ENCODE results near the gene CCDC148.

The CCDC148 gene

DNA sequence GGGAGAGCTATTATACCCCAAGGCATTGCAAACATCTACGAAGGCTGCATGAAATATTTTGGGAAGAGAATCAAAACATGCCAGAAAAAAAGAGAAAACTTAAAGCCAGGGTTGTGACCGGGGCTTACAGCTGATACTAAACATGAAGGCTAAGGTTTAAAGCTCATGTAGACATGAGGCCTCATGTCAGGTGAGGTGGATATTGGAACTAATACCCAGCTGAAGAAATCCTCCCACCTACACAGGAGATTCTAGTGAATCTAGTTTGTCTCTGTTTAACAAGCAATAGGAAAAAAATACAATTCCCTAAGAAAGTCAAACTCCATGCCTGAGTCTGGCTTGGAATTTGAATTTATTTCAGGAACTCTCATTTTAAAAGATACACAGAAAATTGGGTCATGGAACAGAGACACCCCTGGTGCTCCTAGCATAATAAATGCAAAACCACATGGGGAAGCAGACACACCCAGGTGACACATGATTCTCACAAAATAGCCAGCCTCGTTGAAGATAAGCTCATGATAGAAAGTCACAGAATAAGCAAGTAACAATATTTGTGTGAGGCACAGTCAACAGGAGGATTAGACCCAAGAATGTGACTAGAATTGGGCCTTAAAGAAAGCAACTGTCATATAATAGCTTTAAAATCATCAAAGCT lies 312.7 kb downstream of the CCDC148 start:
- H3K4me3 ChIP-seq (ENCODE audit: low read length): no peak overlapping the region
- no peak for DNase-seq (ENCODE audit: low read depth, low spot score)

DNA sequence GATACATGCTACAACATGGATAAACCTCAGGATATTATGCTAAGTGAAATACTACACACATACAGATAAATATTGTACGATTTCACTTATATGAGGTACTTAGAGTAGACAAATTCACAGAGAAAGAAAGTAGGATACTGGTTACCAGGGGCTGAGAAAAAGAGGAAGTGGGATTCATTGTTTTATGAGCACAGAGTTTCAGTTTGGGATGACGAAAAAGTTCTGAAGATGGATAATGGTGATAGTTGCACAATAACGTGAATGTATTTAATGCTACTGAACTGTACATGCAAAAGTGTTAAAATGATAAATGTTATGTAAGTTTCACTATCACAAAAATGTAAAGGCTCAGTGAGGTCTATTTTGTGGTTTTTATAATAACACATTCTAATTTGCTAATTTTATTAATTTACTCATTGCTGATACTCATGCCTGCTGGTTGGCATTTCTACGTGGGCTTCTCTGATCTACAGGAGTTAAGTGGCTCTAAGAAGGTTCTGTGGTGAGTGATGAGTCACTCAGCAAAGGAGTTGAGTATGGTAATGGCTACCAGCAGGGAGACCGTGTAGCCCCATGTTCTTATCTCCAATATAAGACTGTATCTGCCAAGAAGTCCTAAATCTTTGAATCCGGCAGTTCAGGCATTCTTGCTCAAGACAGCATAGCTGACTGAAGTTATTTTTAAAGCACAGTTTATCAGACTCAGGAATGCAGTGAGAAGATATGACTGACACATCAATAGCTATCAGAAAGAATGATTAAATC lies 313.8 kb downstream of the CCDC148 start:
- no peak for DNase-seq (ENCODE audit: low read depth, low spot score)
- no peak overlapping the region for H3K4me3 ChIP-seq (ENCODE audit: low read length)

- no peak for DNase-seq (ENCODE audit: low read depth, low spot score)
- no peak overlapping the region for H3K4me3 ChIP-seq (ENCODE audit: low read length)
Observed at GRCh38 chr2:158142165-158142564, 314.4 kb downstream of the CCDC148 start.

DNA sequence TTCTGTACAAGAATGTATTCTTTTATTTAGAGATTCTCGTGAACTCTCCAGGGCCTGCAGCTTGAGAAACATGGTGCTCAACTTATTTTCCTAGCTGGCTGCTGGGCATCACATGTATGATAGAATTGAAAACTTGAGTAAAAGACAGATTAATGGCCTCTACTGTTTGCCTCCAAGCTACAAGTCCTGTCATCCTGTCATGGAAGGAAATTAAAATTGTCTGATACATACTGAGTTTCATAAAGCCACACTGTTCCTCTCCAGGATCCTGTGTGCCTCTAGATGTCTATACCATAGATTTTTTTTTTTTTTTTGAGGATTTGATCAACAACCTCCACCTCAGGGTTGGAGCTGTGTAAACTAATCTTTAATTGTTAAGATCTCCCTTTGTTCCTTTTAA lies 316.4 kb downstream of the CCDC148 start:
- no peak for DNase-seq (ENCODE audit: low read depth, low spot score)

DNA sequence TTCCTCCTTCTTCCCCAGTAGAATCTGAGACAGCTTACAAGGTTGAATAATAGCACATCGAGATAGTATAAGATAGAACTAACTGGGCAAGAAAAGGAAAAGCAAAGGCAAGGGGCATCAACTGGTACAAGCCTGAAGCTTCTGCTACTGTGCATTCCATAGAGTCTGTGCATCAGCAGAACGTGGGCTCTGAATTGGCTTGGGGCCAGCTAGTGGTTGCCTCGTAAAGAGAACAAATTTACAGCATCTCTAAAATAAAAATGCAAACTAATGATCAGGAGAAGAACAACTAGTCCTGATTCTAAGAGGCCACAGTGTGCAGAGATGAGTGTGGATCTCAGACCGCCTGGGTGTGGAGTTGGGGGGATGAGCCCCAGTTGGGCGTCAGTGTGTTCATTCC lies 318.3 kb downstream of the CCDC148 start:
- no peak overlapping the region for H3K4me3 ChIP-seq (ENCODE audit: low read length)
- DNase-seq (ENCODE audit: low read depth, low spot score): no peak

More for the DNA sequence above, 316.4 kb downstream of the CCDC148 start:
- no peak overlapping the region for H3K4me3 ChIP-seq (ENCODE audit: low read length)

- H3K4me3 ChIP-seq (ENCODE audit: low read length): no peak overlapping the region
- DNase-seq (ENCODE audit: low read depth, low spot score): no peak
Observed at GRCh38 chr2:158135096-158135495, 321.5 kb downstream of the CCDC148 start.

DNA sequence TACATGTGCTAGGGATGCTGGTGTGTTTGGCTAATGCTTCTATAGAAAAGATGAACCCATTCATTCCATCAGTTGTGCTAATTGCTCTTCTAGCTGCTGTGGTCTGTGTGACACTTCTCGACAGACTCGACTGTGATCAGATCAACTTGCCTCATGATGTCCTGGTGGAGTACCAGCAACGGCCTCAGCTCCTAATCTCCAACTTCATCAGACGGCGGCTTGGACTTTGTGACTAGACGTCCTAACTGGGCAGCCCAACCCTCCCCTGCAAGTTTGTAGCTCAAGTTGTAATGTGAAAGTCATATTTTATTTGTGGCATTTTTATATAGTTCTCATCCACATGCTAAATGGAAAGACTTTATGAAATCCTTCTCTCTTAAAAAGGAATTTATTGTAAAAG lies 321.9 kb downstream of the CCDC148 start:
- DNase-seq (ENCODE audit: low read depth, low spot score): no peak
- H3K4me3 ChIP-seq (ENCODE audit: low read length): no peak overlapping the region

- H3K4me3 ChIP-seq (ENCODE audit: low read length): no peak overlapping the region
- no peak for DNase-seq (ENCODE audit: low read depth, low spot score)
Observed at GRCh38 chr2:158134055-158134454, 322.5 kb downstream of the CCDC148 start.

DNA sequence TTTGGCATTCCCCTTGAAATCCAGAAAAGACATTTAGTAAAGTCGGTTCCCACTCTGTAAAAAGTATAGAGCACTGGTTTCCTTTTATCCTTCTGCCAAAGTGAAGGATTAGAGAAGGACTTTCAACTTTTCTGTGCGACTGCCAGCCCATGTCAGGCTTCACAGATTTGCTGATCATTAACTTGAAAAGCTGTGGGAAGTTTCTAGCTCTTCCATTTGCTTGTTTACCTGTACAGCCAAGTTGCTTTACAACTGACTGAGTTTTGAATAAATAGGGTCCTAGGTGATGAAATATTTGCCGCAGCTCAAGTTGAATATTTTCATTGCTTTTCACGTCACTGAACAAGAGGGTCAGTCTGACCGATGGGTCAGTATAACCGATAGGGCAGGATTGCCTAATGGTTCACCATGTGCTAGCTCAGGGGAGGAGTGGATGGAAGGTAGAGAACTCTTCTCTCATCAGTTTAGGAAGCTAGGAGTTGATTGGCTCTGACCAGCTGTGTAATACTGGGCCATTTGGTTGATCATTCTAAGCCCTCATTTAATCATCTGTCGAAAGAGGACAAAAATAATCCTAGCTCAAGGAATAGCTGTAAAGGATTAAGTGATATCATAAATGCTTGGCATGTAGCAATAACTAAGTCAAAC lies 324.5 kb downstream of the CCDC148 start:
- no peak for DNase-seq (ENCODE audit: low read depth, low spot score)
- H3K4me3 ChIP-seq (ENCODE audit: low read length): no peak overlapping the region

DNA sequence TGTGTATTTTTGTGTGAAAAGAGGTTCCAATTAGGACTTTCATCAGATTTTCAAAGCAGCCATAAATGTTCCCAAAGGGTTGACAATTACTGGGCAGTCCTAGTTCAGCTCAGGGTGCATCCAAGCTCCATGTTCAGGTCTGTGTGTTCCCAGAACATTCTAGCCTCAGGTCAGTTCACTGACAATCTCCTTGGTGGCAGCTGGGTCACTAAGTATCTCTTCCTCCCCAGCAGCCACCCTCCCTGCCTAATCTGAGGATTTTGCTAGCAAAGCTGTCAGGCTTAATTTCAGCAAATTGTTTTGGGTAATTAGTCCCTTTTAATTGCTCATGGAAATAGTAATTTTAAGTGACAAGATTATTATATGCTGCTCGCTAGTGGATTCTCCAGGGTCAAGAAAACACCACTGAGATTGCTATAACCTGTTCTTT lies 325.1 kb downstream of the CCDC148 start:
- no peak overlapping the region for H3K4me3 ChIP-seq (ENCODE audit: low read length)

GRCh38 chr2:158130832-158131473 lies 325.6 kb downstream of the CCDC148 start:
- no peak for DNase-seq (ENCODE audit: low read depth, low spot score)
- H3K4me3 ChIP-seq (ENCODE audit: low read length): no peak overlapping the region

More for the DNA sequence above, 325.1 kb downstream of the CCDC148 start:
- DNase-seq (ENCODE audit: low read depth, low spot score): no peak

- no peak for DNase-seq (ENCODE audit: low read depth, low spot score)
Observed at GRCh38 chr2:158129037-158129436, 327.5 kb downstream of the CCDC148 start.

DNA sequence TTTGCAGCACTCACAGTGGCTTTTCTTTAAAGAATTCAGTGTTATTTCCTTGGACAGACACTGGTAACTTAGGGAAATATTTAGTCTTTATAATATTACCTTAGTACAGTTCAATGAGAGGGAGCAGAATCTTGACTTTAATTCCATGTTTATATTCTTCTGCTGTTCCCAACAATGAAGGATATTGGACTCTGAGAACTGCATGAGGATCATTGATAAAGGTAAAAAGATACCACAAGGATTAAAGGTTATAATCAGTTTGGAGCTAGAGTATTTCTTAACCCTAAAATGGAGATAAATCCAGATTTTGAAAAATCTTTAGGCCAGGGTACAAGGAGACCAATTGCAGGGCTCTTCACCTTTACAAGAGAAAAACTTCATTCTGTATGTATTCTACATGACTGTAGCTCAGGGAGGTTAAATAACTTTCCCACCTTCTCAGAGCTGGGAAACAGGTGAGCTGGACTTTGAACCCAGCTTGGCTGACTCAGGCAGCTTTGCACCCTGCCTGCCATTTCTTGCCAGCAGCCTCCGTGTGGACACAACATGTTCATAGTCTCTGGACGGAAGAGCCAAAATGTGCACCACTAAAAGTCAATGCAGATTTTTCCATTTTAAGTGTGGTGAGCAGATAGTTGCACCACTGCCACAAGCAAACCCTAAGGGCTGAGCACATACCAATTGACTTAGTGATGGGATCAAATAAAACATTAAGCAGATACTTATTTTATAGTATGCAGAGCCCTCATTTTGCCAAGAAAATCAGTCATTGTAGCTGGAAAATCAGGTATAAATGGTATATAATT lies 328.2 kb downstream of the CCDC148 start:
- DNase-seq (ENCODE audit: low read depth, low spot score): no peak
- no peak overlapping the region for H3K4me3 ChIP-seq (ENCODE audit: low read length)

More at GRCh38 chr2:158129037-158129436, 327.5 kb downstream of the CCDC148 start:
- H3K4me3 ChIP-seq (ENCODE audit: low read length): no peak overlapping the region

DNA sequence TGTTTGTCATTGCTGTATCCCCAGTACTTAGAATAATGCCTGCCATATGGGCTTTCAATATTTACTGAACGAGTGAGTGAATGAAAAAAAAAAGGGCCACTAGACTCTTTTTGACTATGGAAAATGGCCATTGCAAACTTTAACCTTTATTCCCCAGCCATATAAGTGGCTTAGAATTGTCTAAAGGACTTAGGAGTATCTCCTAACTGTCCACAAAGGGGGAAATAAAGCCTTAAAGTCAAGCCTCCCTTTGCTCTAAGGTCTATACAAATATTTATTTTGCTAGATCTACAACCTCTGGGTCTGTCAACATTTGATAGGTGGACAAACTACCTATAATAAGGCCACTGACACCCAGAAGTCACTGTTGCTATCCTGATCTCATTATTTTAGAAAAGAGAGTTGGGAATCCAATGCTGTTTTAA lies 329.2 kb downstream of the CCDC148 start:
- DNase-seq (ENCODE audit: low read depth, low spot score): no peak

DNA sequence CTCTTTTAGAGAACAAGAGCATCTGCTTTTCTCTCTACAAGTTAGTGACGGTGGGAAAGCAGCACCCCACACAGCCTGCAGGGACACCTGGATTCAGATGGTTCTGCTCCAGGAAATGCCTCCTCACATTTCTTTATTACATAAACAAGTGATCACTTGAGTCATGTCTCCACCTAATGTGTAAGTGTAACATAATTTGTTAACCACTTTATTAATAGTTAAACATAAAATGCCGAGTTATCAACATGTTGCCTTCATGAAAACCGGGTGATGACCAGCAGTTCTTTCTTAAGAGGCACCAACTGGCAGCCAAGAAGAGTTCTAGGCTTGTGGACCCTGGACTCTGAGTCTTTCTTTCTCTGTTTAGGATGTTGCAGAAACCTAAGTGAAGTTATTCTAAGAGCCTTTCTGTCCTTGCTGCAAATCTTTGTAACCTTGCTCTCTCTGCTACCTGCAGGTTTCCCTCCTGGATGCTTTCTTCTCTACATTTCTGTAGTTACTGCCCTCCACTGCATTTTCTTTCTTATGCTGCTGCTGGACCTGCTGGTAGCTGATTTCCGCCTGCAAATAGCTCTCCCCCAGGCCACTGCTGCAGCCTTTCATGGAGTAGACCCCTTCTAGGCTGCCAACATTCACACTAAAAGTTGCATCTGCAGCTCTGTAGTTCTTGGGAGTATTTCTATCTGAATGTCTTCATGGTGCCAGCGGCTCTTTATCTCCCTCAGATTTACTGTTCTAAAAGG lies 330.6 kb downstream of the CCDC148 start:
- no peak for DNase-seq (ENCODE audit: low read depth, low spot score)

More for the DNA sequence above, 329.2 kb downstream of the CCDC148 start:
- H3K4me3 ChIP-seq (ENCODE audit: low read length): no peak overlapping the region

DNA sequence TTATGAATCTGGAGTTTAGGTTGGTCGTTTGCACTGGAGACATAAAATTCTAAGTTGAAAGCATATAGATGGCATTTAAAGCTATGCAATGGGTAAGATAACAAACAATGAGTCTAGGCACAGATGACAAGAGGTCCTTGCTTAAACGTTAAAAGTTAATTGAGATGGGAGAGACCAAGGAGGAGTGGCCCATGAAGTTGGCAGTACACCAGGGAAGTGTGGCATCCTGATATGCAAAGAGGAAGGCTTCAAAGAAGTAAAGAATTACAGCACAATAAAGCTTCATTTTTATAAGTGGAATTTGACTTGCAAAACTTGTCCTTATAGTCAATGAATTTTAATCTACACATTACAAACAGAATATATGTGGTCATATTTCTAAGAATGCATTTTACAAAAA lies 331.7 kb downstream of the CCDC148 start:
- DNase-seq (ENCODE audit: low read depth, low spot score): no peak
- H3K4me3 ChIP-seq (ENCODE audit: low read length): no peak overlapping the region

More for the DNA sequence above, 330.6 kb downstream of the CCDC148 start:
- H3K4me3 ChIP-seq (ENCODE audit: low read length): no peak overlapping the region

Data from Jurkat, Clone E6-1 (cell line).